Ramos (cell line): ENCODE results near the gene NOSIP.
"Not testable (repeated sequence)": the region's sequence is repeated elsewhere in the genome, so short reads cannot be mapped to it uniquely, and the experiment has no call there.

Experiments used
- in situ Hi-C: fragments of 300-500 bp; cut with MboI; formaldehyde crosslinking; loops from one replicate; pipeline ENCODE4 v1.14.3; 2022; ENCODE audit warnings: low sequenced_read_pairs; ENCODE audit not compliant: unreplicated experiment

NOSIP gene

GRCh38 chr19:49580264-49581006, at the start of gene NOSIP:
Gene NOSIP (minus strand): TSS chr19:49580556. CDS start chr19:49560691, 19,865 bp downstream.
- in situ Hi-C loops, result no loop called here

- in situ Hi-C loops, result no loop called here
Observed at GRCh38 chr19:49629659-49630058, 49.3 kb upstream of the NOSIP start.

GRCh38 chr19:49626226-49626625, 45.9 kb upstream of the NOSIP start:
- in situ Hi-C loops, result no loop called here

GRCh38 chr19:49624967-49625910, 44.9 kb upstream of the NOSIP start:
- in situ Hi-C loops, result no loop called here

- in situ Hi-C loops, result not testable (repeated sequence)
Observed at GRCh38 chr19:49617860-49618259, 37.5 kb upstream of the NOSIP start.

GRCh38 chr19:49616945-49617344, 36.6 kb upstream of the NOSIP start:
- in situ Hi-C loops, result no loop called here

GRCh38 chr19:49616532-49616931, 36.2 kb upstream of the NOSIP start:
- in situ Hi-C loops, result no loop called here

GRCh38 chr19:49615861-49616260, 35.5 kb upstream of the NOSIP start:
- in situ Hi-C loops, result no loop called here

GRCh38 chr19:49614096-49614833, 33.9 kb upstream of the NOSIP start:
- in situ Hi-C loops, result no loop called here

GRCh38 chr19:49613374-49613773, 33.0 kb upstream of the NOSIP start:
- in situ Hi-C loops, result no loop called here

GRCh38 chr19:49609499-49610092, 29.2 kb upstream of the NOSIP start:
- in situ Hi-C loops, result no loop called here

GRCh38 chr19:49605605-49606004, 25.2 kb upstream of the NOSIP start:
- in situ Hi-C loops, result no loop called here

- in situ Hi-C loops, result no loop called here
Observed at GRCh38 chr19:49602806-49603205, 22.4 kb upstream of the NOSIP start.

- in situ Hi-C loops, result no loop called here
Observed at GRCh38 chr19:49601482-49602038, 21.2 kb upstream of the NOSIP start.

GRCh38 chr19:49599378-49600295, 19.3 kb upstream of the NOSIP start:
- in situ Hi-C loops, result no loop called here

- in situ Hi-C loops, result no loop called here
Observed at GRCh38 chr19:49597703-49597974, 17.3 kb upstream of the NOSIP start.

- in situ Hi-C loops, result no loop called here
Observed at GRCh38 chr19:49596954-49597702, 16.8 kb upstream of the NOSIP start.

- in situ Hi-C loops, result no loop called here
Observed at GRCh38 chr19:49596407-49596806, 16.1 kb upstream of the NOSIP start.
